HCT116 (cell line): Measurements from ENCODE around the gene ZNF860.

Experiments used
- POLR2A ChIP-seq: IDR thresholded peaks from 2 replicates; pipeline ENCODE4 v1.7.0; 2011; ENCODE audit warnings: borderline replicate concordance; ENCODE audit not compliant: insufficient read depth, insufficient read length; ENCODE audit errors: extremely low read depth
- SIN3A ChIP-seq: IDR thresholded peaks from 2 replicates; pipeline ENCODE4 v1.6.1; 2012; ENCODE audit warnings: low read depth
- TF ChIP-seq, protein P1 (sequence below), 3 experiments: fragments of 200-600 bp in 1 of 3; sonication (generic) in 1 of 3; IDR thresholded peaks in 2 of 3; conservative IDR thresholded peaks in 1 of 3; 2 replicates each; pipeline ENCODE4 v1.5.1; 2012 to 2017; ENCODE audit warnings: low read depth in 2 of 3, low read length in 2 of 3, antibody characterized with exemption in 1 of 3, borderline replicate concordance in 1 of 3, control low read depth in 1 of 3, mild to moderate bottlenecking in 1 of 3, mixed read lengths in 1 of 3, mixed run types in 1 of 3, moderate library complexity in 1 of 3; ENCODE audit not compliant: insufficient read depth in 1 of 3

DNA sequence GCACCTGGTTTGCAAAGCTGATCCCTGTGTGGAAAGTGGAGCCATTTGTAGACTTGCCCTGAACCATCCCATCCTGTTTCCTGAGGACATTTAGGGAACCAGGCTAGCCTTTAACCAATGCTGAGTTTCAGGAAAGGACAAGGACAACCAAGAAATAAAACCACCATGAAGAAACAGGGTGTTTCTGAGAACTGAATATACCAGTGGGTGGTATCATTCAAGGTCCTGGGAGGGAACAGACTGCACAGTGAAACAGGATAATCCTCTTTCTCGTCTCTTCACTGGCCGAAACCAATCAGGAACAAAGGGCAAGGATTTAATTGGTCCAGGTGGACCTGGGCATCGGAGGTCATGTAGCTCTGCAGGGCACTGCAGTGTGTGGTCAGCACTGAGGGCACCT, 21.8 kb downstream of the ZNF860 start:
- TF ChIP-seq SIN3A (no peak), POLR2A (no peak)
- TF ChIP-seq, protein P1, sequence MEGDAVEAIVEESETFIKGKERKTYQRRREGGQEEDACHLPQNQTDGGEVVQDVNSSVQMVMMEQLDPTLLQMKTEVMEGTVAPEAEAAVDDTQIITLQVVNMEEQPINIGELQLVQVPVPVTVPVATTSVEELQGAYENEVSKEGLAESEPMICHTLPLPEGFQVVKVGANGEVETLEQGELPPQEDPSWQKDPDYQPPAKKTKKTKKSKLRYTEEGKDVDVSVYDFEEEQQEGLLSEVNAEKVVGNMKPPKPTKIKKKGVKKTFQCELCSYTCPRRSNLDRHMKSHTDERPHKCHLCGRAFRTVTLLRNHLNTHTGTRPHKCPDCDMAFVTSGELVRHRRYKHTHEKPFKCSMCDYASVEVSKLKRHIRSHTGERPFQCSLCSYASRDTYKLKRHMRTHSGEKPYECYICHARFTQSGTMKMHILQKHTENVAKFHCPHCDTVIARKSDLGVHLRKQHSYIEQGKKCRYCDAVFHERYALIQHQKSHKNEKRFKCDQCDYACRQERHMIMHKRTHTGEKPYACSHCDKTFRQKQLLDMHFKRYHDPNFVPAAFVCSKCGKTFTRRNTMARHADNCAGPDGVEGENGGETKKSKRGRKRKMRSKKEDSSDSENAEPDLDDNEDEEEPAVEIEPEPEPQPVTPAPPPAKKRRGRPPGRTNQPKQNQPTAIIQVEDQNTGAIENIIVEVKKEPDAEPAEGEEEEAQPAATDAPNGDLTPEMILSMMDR (IDR thresholded peaks at IDR 0.05 in 2 of 3, conservative IDR thresholded peaks at IDR 0.05 in 1 of 3; ENCODE audit: borderline replicate concordance in 1 of 3, insufficient read depth in 1 of 3, low read depth in 2 of 3, low read length in 2 of 3), result no peak
